Measurements from ENCODE around the gene AKAIN1. TPM values are rescaled to one million over a fixed set of nuclear protein-coding genes. Genes with fewer than 3 reads are reported as not detected.

The AKAIN1 gene
- total and polyA plus RNA-seq, 10 of the 15 experiments (the other 5 are each of a cell fraction or from before 2014, with no cell fraction given): not detected

- DNase-seq (ENCODE audit: low read depth, low spot score): no peak
- intact Hi-C loops (cut with micrococcal nuclease; ENCODE audit: unreplicated experiment): no loop called here
- no peaks in the 10 kb centered on the region for H3K4me1 ChIP-seq (ENCODE audit: control insufficient read depth, insufficient read depth, low read length)
- FAIRE-seq: no peak
- H3K79me2 ChIP-seq (ENCODE audit: control insufficient read depth, insufficient read depth, low read length): no peaks in the 10 kb centered on the region
- SMC1A ChIA-PET (ENCODE audit: uncharacterized antibody, unreplicated experiment): interaction anchor here (0.6 kb wide), 1 partner anchor 1188 kb away, joined by 3 read pairs; no protein-coding TSS in a partner anchor
- no peaks in the 10 kb centered on the region; a peak in 1 of 4 replicates for H3K27me3 ChIP-seq (replicated peaks in 1 of 2; ENCODE audit: control insufficient read depth in 2 of 2, insufficient read depth in 2 of 2, low read length in 1 of 2)
- CTCF ChIA-PET: no interaction called here
- no peak for ATAC-seq
- RAD21 ChIA-PET (ENCODE audit: unreplicated experiment): no interaction called here
- 75% methylated on average over 18 of the region's 20 CpGs for WGBS (ENCODE audit: insufficient coverage, insufficient replicate concordance, low lambda C conversion rate, missing lambda C conversion rate)
- H3K36me3 ChIP-seq (ENCODE audit: control insufficient read depth in 2 of 2, insufficient read depth in 2 of 2, low read length in 1 of 2): no peaks in the 10 kb centered on the region
- no peak overlapping the region for H3K4me3 ChIP-seq
- no peak overlapping the region for H3K9ac ChIP-seq (ENCODE audit: control insufficient read depth, insufficient read depth, low read length)
- no TSS peak for BruUV-seq (replicated peaks)
- H4K20me1 ChIP-seq (ENCODE audit: control insufficient read depth, insufficient read depth): no peaks in the 10 kb centered on the region
- H2AFZ ChIP-seq (ENCODE audit: control insufficient read depth, low read depth, low read length): no peak overlapping the region
- H3K4me2 ChIP-seq (ENCODE audit: control insufficient read depth, insufficient read depth): no peak overlapping the region
- POLR2A ChIA-PET: no interaction called here
- no peak overlapping the region for H3K27ac ChIP-seq (ENCODE audit: control insufficient read depth, insufficient read depth)
- no peaks in the 10 kb centered on the region for H3K9me3 ChIP-seq (replicated peaks; ENCODE audit: control insufficient read depth, insufficient read depth, low read length)
- in situ Hi-C loops (cut with MboI): no loop called here
- TF ChIP-seq EED (IDR thresholded peaks at IDR 0.05; ENCODE audit: low read depth): no peak
- TF ChIP-seq MEF2B (IDR thresholded peaks at IDR 0.05; ENCODE audit: partially characterized antibody, poor library complexity, severe bottlenecking): no peak
- no peak for TF ChIP-seq NFYA (IDR thresholded peaks at IDR 0.05; ENCODE audit: borderline replicate concordance, low read depth, low read length)
- TF ChIP-seq POLR2AphosphoS5 (IDR thresholded peaks at IDR 0.05; ENCODE audit: low read length): no peak
- no peak for TF ChIP-seq GATAD2B (conservative IDR thresholded peaks at IDR 0.05; ENCODE audit: low read depth)
- TF ChIP-seq CBX5 (IDR thresholded peaks at IDR 0.05; ENCODE audit: low read depth): no peak
- no peak for TF ChIP-seq NBN (IDR thresholded peaks at IDR 0.05)
- no peak for TF ChIP-seq EP300 (IDR thresholded peaks at IDR 0.05; ENCODE audit: borderline replicate concordance in 1 of 2, control insufficient read depth in 1 of 2, low read depth in 2 of 2, low read length in 2 of 2)
- no peak for TF ChIP-seq IRF4 (IDR thresholded peaks at IDR 0.05; ENCODE audit: low read depth, low read length)
Measured at GRCh38 chr18:5132987-5133386, 64.1 kb downstream of the AKAIN1 start.

- ChIA-PET POLR2A (no interaction called here), SMC1A (ENCODE audit: uncharacterized antibody, unreplicated experiment) (no interaction called here), RAD21 (ENCODE audit: unreplicated experiment) (no interaction called here), CTCF (interaction anchor here (1.0 kb wide), 1 partner anchor 49 kb away, joined by 3 read pairs; no protein-coding TSS in a partner anchor)
- Histone ChIP-seq H3K36me3 (ENCODE audit: control insufficient read depth in 2 of 2, insufficient read depth in 2 of 2, low read length in 1 of 2) (no peaks in the 10 kb centered on the region), H3K79me2 (ENCODE audit: control insufficient read depth, insufficient read depth, low read length) (no peaks in the 10 kb centered on the region), H3K27ac (ENCODE audit: control insufficient read depth, insufficient read depth) (no peak overlapping the region), H3K4me2 (ENCODE audit: control insufficient read depth, insufficient read depth) (no peak overlapping the region), H3K27me3 (replicated peaks in 1 of 2; ENCODE audit: control insufficient read depth in 2 of 2, insufficient read depth in 2 of 2, low read length in 1 of 2) (no peaks in the 10 kb centered on the region), H3K4me1 (ENCODE audit: control insufficient read depth, insufficient read depth, low read length) (no peaks in the 10 kb centered on the region), H3K9me3 (replicated peaks; ENCODE audit: control insufficient read depth, insufficient read depth, low read length) (no peaks in the 10 kb centered on the region; the same call in 2 of the 3 replicates), H2AFZ (ENCODE audit: control insufficient read depth, low read depth, low read length) (no peak overlapping the region), H4K20me1 (ENCODE audit: control insufficient read depth, insufficient read depth) (no peaks in the 10 kb centered on the region), H3K4me3 (no peak overlapping the region), H3K9ac (ENCODE audit: control insufficient read depth, insufficient read depth, low read length) (no peak overlapping the region)
- in situ Hi-C loops (cut with MboI): no loop called here
- 67% methylated on average over 2 of the region's 2 CpGs for WGBS (ENCODE audit: insufficient coverage, insufficient replicate concordance, low lambda C conversion rate, missing lambda C conversion rate)
- no TSS peak for BruUV-seq (replicated peaks)
- intact Hi-C loops (cut with micrococcal nuclease; ENCODE audit: unreplicated experiment): no loop called here
- no peak for ATAC-seq
- DNase-seq (ENCODE audit: low read depth, low spot score): no peak
- TF ChIP-seq RUNX3 (IDR thresholded peaks at IDR 0.05; ENCODE audit: low read length) (no peak), SIX5 (IDR thresholded peaks at IDR 0.05; ENCODE audit: low read depth, low read length, severe bottlenecking) (no peak), MYB (IDR thresholded peaks at IDR 0.05; ENCODE audit: borderline replicate concordance, low read depth, low read length) (no peak)
- FAIRE-seq: no peak
Measured at GRCh38 chr18:5122272-5122671, 74.8 kb downstream of the AKAIN1 start.

Data from GM12878 (cell line).